Astrocyte (in vitro differentiated cells and primary cell): ENCODE results near the gene GRIN2A. TPM values are rescaled to one million over a fixed set of nuclear protein-coding genes. Genes with fewer than 3 reads are reported as not detected.
A peak's percentile ranks its signal among the peaks of the same experiment; 100 is the strongest.

Experiments used
- DNase-seq: peaks from one replicate; pipeline ENCODE4 v3.0.0-alpha.2; 2010; ENCODE audit warnings: low read depth
- FAIRE-seq: peaks from 2 replicates; lab custom pipeline; 2011; peaks lifted over from hg19 to GRCh38; lab: Jason Lieb, UNC
- H2AFZ ChIP-seq: 2 replicates; pipeline ENCODE4 v1.6.0; 2012; ENCODE audit warnings: low read depth, low read length, inconsistent platforms
- H3K27ac ChIP-seq: 2 replicates; pipeline ENCODE4 v1.5.1; 2011; ENCODE audit warnings: low read depth, low read length, inconsistent platforms
- H3K27me3 ChIP-seq: 2 replicates; pipeline ENCODE4 v1.6.0; 2011; ENCODE audit warnings: low read length, inconsistent platforms; ENCODE audit not compliant: insufficient read depth
- H3K36me3 ChIP-seq: 2 replicates; pipeline ENCODE4 v1.5.1; 2011; ENCODE audit warnings: low read length, inconsistent platforms; ENCODE audit not compliant: insufficient read depth
- H3K4me1 ChIP-seq: 2 replicates; pipeline ENCODE4 v1.5.1; 2011; ENCODE audit warnings: low read length, inconsistent platforms; ENCODE audit not compliant: insufficient read depth
- H3K4me2 ChIP-seq: 2 replicates; pipeline ENCODE4 v1.6.0; 2012; ENCODE audit warnings: low read length, inconsistent platforms
- H3K4me3 ChIP-seq: 2 replicates; pipeline ENCODE4 v1.5.1; 2011; ENCODE audit warnings: low read depth, mild to moderate bottlenecking, low read length, inconsistent platforms; ENCODE audit not compliant: insufficient read depth
- H3K79me2 ChIP-seq: 2 replicates; pipeline ENCODE4 v1.6.0; 2012; ENCODE audit warnings: mild to moderate bottlenecking, low read length, inconsistent platforms; ENCODE audit not compliant: insufficient read depth
- H3K9ac ChIP-seq: 2 replicates; pipeline ENCODE4 v1.6.0; 2012; ENCODE audit warnings: mild to moderate bottlenecking, low read length, inconsistent platforms
- H3K9me3 ChIP-seq: 2 replicates; pipeline ENCODE4 v1.5.1; 2012; ENCODE audit warnings: low read depth, mild to moderate bottlenecking, low read length, inconsistent platforms; ENCODE audit not compliant: insufficient read depth
- H4K20me1 ChIP-seq: 2 replicates; pipeline ENCODE4 v1.6.0; 2012; ENCODE audit warnings: low read length, inconsistent platforms; ENCODE audit not compliant: insufficient read depth
- H3K27ac Mint-ChIP-seq: one replicate; pipeline ENCODE4 v1.8.0; 2021; ENCODE audit warnings: mild to moderate bottlenecking, mixed read lengths; ENCODE audit not compliant: unreplicated experiment
- H3K27me3 Mint-ChIP-seq: one replicate; pipeline ENCODE4 v1.8.0; 2021; ENCODE audit warnings: low read depth, mixed read lengths; ENCODE audit not compliant: unreplicated experiment
- H3K36me3 Mint-ChIP-seq: one replicate; pipeline ENCODE4 v1.8.0; 2021; ENCODE audit warnings: low read depth, mixed read lengths; ENCODE audit not compliant: unreplicated experiment
- H3K4me1 Mint-ChIP-seq: one replicate; pipeline ENCODE4 v1.8.0; 2021; ENCODE audit warnings: low read depth, mixed read lengths; ENCODE audit not compliant: unreplicated experiment
- H3K4me3 Mint-ChIP-seq: one replicate; pipeline ENCODE4 v1.8.0; 2021; ENCODE audit warnings: mild to moderate bottlenecking, moderate library complexity, mixed read lengths; ENCODE audit not compliant: unreplicated experiment
- H3K9me3 Mint-ChIP-seq: one replicate; pipeline ENCODE4 v1.8.0; 2021; ENCODE audit warnings: mild to moderate bottlenecking, mixed read lengths; ENCODE audit not compliant: unreplicated experiment
- EZH2 ChIP-seq: IDR thresholded peaks from 2 replicates; pipeline ENCODE4 v1.6.1; 2012; ENCODE audit warnings: mild to moderate bottlenecking, low read length, inconsistent platforms; ENCODE audit not compliant: insufficient read depth
- total RNA-seq: library from RNA; stranded (reverse); gene quantifications from 2 replicates; pipeline ENCODE4 v1.2.1, GENCODE V29; 2021
- TF ChIP-seq, protein P1 (sequence below): IDR thresholded peaks from 2 replicates; pipeline ENCODE4 v1.5.1; 2011; ENCODE audit warnings: low read depth, mild to moderate bottlenecking, inconsistent platforms, low read length, moderate library complexity; ENCODE audit not compliant: insufficient read depth

The GRIN2A gene
- total RNA-seq, 1 donor from 2014 or later, result 0.68 TPM

DNA sequence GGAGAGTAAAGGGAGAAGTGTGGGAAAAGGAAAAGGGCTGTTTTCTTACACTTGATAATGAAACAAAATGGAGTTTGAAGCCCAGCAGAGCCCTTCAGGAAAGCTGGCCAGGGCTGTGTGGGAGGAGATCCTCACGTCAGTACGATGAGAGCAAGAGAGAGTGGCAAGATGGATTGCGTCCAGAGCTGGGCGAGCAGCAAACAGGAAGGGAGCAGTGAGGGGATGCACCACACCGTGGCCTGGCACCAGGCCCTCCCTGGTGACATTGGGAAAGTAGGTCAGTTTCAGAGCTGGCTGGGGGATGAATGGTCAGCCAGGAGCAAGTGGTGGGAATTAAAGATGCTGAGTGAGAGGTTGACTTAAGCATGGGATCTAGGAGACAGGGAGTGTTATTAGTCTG is 273.6 kb downstream of the GRIN2A start:
- Histone ChIP-seq H3K9me3 (no peaks in the 10 kb centered on the region), H3K4me2 (peak overlapping the region; percentile 12), H2AFZ (no peak overlapping the region), H3K27ac (no peak overlapping the region), H3K79me2 (no peaks in the 10 kb centered on the region), H4K20me1 (no peaks in the 10 kb centered on the region), H3K4me1 (no peaks in the 10 kb centered on the region), H3K4me3 (no peak overlapping the region), H3K36me3 (no peaks in the 10 kb centered on the region), H3K27me3 (no peaks in the 10 kb centered on the region), H3K9ac (no peak overlapping the region)
- DNase-seq, result no peak
- TF ChIP-seq EZH2, result no peak
- TF ChIP-seq, protein P1, sequence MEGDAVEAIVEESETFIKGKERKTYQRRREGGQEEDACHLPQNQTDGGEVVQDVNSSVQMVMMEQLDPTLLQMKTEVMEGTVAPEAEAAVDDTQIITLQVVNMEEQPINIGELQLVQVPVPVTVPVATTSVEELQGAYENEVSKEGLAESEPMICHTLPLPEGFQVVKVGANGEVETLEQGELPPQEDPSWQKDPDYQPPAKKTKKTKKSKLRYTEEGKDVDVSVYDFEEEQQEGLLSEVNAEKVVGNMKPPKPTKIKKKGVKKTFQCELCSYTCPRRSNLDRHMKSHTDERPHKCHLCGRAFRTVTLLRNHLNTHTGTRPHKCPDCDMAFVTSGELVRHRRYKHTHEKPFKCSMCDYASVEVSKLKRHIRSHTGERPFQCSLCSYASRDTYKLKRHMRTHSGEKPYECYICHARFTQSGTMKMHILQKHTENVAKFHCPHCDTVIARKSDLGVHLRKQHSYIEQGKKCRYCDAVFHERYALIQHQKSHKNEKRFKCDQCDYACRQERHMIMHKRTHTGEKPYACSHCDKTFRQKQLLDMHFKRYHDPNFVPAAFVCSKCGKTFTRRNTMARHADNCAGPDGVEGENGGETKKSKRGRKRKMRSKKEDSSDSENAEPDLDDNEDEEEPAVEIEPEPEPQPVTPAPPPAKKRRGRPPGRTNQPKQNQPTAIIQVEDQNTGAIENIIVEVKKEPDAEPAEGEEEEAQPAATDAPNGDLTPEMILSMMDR, result no peak
- Mint-ChIP-seq H3K27ac (no peak overlapping the region), H3K4me3 (no peak overlapping the region), H3K9me3 (no peaks in the 10 kb centered on the region), H3K27me3 (peaks cover 8% of the 10 kb centered on the region), H3K36me3 (no peaks in the 10 kb centered on the region), H3K4me1 (no peaks in the 10 kb centered on the region)
- no peak for FAIRE-seq

DNA sequence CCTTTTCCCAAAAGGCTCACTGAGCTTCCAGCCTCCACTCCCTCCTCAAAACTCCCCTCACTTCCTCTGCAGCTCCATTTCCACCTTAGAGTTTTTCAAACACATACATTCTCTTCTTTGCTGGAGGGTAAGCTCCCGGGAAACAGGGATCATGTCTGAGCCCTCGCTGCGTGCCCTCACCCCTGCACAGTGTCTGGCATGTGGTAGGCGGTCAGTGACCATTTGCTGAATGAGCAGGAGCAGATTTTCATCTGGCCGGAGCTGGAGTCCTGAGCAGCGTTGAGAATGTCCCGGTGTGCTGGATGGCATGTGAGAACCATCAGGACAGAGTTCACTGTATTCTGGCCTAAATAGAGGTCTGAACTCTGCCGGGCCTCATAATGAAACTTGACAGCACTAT is 274.5 kb downstream of the GRIN2A start:
- Histone ChIP-seq H3K27ac (no peak overlapping the region), H3K4me3 (no peak overlapping the region), H3K4me1 (no peaks in the 10 kb centered on the region), H3K27me3 (no peaks in the 10 kb centered on the region), H2AFZ (no peak overlapping the region), H3K9me3 (no peaks in the 10 kb centered on the region), H3K79me2 (no peaks in the 10 kb centered on the region), H4K20me1 (no peaks in the 10 kb centered on the region), H3K36me3 (no peaks in the 10 kb centered on the region), H3K4me2 (no peak overlapping the region), H3K9ac (no peak overlapping the region)
- H3K27me3 Mint-ChIP-seq, result peaks cover 13% of the 10 kb centered on the region
- no peak overlapping the region for H3K4me3 Mint-ChIP-seq
- no peaks in the 10 kb centered on the region for H3K36me3 Mint-ChIP-seq
- DNase-seq, result no peak
- no peak overlapping the region for H3K27ac Mint-ChIP-seq
- no peaks in the 10 kb centered on the region for H3K4me1 Mint-ChIP-seq
- TF ChIP-seq, protein P1, result no peak
- TF ChIP-seq EZH2, result no peak
- FAIRE-seq, result no peak
- H3K9me3 Mint-ChIP-seq, result peaks cover 2% of the 10 kb centered on the region

DNA sequence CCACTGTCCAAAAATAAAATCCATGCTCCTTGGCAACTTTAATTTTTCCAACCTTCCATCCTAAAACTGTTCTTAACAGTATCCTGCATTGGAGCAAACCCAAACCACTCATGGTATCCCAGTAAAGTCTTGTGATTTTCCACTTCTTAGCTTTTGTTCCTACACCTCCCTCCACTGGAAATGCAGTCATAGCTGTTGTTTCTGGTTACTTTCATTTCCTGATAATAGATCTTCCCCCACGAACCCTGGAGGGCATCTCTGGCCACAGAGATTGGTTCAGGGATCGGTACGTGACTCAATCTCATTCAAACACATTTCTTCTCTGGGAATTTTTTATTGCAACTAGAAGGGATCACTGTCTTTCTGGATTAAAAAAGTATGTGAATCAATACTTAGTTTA is 276.0 kb downstream of the GRIN2A start:
- Mint-ChIP-seq H3K27ac (no peak overlapping the region), H3K27me3 (peaks cover 10% of the 10 kb centered on the region), H3K4me1 (no peaks in the 10 kb centered on the region), H3K9me3 (peaks cover 2% of the 10 kb centered on the region), H3K4me3 (no peak overlapping the region), H3K36me3 (no peaks in the 10 kb centered on the region)
- FAIRE-seq (no peak), DNase-seq (no peak)
- H3K4me3 ChIP-seq, result no peak overlapping the region
- H3K9ac ChIP-seq, result no peak overlapping the region
- H3K27ac ChIP-seq, result no peak overlapping the region
- no peaks in the 10 kb centered on the region for H3K4me1 ChIP-seq
- H2AFZ ChIP-seq, result no peak overlapping the region
- no peaks in the 10 kb centered on the region for H4K20me1 ChIP-seq
- no peak overlapping the region for H3K4me2 ChIP-seq
- TF ChIP-seq, protein P1, result no peak
- no peak for TF ChIP-seq EZH2
- H3K79me2 ChIP-seq, result no peaks in the 10 kb centered on the region
- no peaks in the 10 kb centered on the region for H3K9me3 ChIP-seq
- no peaks in the 10 kb centered on the region for H3K36me3 ChIP-seq
- no peaks in the 10 kb centered on the region for H3K27me3 ChIP-seq
